ENCODE results near the gene CUX1.

- TF ChIP-seq POLR2AphosphoS5 (IDR thresholded peaks at IDR 0.05) (no peak), CTCF (IDR thresholded peaks at IDR 0.05) (no peak)
These were observed 67.5 kb downstream of the CUX1 start for GRCh38 chr7:101884671-101885596.

Measured in breast epithelium (tissue), 3 donors.